Embryonic facial prominence (tissue), 1 donor: ENCODE results near the gene TMC6.
"Not testable (repeated sequence)": the region's sequence is repeated elsewhere in the genome, so short reads cannot be mapped to it uniquely, and the experiment has no call there.

ENCODE experiments used
- DNase-seq: peaks from one replicate; pipeline ENCODE4 v3.0.0-alpha.2; 2016; ENCODE audit errors: extremely low spot score

Gene TMC6

DNA sequence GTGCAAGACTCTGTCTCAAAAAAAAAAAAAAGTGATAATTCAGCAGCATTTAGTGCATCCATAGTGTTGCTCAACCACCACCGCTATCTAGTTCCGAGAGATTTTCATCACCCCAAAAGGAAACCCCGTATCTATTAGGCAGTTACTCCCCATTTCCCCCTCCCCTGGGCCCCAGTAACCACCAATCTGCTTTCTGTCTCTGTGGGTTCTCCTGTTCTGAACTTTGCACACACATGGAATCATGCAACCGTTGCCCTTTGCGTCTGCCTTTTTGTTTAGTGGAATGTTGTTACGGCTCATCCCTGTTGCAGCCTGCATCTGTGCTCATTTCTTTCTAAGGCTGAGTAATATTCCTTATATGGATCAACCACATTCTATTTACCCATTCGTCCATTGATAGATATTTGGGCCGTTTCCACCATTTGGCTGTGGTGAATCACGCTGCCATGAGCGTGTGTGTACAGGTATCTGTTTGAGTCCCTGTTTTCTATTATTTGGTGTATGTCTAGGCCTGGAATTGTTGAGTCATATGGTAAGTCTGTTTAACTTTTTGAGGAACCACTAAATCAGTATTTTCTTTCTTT, 31.1 kb upstream of the TMC6 start:
- no peak for DNase-seq

DNA sequence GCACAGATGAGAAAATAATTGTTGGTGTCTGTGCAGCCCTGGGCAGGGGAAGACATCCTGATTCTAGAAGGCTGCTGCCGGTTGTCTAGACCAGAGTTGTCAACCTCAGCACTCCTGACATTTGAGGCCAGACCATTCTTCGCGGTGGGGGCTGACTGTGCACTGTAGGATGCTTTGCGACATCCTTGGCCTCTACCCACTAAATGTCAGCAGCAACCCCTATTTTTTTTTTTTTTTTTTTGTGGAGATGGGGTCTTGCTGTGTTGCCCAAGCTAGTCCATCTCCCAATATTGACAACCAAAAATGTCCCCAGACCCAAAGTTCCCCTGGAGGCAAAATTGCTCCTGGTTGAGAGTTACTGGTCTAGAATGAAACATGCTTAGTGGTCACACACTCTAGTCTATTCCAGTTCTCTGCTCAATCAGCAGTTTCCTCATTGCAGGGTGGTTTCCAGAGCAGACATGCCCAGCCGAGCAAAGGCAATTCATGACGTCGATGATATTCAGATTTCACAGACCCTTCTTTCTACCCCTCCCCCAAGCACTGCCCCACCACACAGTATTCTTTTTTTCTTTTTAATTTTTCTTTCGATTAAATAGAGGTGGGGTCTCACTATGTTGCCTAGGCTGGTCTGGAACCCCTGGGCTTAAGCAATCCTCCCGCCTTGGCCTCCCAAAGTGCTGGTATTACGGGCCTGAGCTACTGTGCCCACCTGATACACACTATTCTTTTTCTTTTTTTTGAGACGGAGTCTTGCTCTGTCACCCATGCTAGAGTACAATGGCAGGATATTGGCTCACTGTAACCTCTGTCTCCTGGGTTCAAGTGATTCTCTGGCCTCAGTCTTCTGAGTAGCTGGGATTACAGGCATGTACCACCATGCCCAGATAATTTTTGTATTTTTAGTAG, 26.6 kb upstream of the TMC6 start:
- no peak for DNase-seq

DNA sequence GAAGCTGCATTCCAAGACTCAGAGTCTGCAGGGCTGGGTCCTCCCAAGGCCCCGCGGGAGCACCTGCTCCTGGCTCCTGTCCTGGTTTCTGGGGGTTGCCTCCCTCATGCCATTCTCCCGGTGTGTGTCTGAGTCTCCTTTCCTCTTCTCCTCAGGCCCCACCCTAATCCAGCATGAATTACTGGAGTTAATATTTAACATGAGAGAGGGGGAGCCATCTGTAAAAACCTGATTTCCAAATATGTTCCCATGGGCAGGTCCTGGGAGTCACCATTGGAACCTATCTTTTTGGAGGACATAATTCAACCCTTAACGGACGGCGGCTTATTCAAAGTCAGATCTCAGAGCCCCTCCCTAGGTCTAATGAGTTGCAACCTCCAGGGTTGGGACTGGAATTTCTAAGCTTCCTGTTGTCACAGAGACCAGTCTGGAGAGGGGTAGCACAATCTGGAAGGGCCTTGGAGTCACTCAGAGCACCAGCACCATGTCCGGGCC, 23.0 kb upstream of the TMC6 start:
- no peak for DNase-seq

DNA sequence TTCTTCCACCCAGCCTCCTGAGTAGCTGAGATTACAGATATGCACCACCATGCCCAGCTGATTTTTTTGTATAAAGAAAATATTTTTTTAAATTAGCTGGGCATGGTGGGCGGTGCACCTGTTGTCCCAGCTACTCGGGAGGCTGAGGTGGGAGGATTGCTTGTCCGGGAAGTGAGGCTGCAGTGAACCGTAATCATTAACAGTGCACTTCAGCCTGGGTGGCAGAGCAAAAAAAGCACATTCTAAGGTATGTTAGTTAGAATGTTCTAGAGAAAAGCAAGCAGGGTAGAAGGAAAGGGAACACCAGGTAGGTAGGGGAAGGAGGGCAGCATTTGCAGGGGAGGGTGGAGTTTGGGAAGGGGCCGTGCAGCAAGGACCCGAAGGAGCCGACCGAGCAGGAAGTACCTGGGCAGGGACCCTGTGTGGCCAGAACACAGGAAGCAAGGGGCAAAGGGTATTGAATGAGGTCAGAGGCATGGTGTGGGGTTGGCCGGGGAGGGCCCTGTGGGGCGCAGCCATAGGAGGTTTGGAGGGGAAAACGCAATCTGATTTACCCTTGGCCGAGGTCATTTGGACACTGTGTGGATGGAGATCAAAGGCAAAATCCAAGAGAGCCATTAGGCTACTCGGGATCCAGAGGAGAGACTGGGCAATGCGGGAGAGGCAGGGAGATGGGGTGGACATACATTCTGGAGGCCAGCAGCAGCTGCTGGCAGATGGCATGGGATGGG, 19.9 kb upstream of the TMC6 start:
- no peak for DNase-seq

DNA sequence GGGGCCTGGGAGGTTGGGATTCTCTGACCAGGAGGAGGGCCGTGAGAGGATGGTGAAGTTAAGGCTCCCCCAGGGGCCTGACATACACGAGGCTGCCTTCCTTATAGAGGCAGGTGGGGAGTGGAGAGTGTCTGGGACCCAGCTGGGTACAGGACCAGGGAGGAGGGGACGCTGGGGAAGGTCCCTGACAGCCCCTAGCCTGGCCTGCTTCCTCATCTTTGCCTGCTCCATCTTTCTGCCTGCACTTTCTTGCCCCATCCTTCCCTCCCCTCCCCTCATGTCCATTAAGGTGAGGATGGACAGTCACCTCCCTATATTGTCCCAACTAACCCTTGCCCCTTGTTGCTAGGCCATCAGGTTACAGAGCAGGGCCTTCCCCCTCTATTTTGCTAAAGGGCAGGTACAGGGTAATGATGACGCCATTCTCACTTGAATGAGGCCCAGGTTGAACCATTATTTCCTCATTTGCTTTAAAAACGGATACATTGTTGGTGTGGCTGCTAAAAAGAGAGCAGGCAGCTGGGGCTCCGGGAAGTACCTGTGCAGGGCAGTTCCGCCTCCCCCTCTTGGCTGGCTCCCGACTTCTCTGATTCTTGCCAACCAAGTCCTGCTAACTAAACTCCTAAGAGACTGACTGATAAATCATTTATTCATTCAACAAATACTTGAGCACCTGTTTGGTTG, 18.9 kb upstream of the TMC6 start:
- no peak for DNase-seq

DNA sequence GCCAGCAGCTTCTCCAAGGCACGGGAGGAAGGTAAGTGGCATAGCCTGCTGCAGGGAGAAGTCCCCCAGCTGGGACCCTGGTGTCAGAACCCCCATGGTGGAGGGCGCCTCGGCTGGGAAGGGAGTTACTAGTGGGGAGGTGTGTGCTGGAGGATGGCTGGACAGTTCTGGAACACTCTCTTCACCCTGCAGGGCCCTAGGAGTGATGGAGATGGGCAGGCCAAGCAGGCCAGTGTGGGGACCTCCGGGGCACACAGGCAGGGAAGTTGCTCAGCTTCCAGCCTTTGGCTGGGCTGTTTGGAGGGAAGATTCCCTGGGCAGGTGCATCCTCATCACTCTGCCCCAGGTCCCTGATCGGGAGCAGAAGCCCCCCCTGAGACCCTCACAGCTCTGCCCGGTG, 18.3 kb upstream of the TMC6 start:
- DNase-seq = no peak

DNA sequence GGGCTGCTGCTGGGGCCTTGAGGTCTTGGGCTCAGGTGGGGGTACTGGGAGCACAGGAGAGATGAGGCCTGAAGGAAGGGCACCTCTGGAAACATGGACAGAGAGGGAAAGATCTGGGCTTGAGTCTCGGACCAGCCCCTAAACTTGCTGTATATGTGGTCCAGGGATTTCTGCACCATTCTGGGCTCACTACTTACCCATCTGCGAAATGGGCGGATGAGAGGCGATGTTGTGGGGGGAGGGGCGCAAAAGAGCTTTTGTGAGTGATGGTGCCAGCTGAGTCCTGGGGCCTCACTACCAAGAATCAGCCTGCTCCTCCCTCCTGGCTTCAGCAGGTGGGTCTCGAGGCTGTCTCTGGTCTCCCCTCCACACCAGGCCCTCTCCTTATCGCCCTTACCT, 17.9 kb upstream of the TMC6 start:
- DNase-seq = no peak

DNA sequence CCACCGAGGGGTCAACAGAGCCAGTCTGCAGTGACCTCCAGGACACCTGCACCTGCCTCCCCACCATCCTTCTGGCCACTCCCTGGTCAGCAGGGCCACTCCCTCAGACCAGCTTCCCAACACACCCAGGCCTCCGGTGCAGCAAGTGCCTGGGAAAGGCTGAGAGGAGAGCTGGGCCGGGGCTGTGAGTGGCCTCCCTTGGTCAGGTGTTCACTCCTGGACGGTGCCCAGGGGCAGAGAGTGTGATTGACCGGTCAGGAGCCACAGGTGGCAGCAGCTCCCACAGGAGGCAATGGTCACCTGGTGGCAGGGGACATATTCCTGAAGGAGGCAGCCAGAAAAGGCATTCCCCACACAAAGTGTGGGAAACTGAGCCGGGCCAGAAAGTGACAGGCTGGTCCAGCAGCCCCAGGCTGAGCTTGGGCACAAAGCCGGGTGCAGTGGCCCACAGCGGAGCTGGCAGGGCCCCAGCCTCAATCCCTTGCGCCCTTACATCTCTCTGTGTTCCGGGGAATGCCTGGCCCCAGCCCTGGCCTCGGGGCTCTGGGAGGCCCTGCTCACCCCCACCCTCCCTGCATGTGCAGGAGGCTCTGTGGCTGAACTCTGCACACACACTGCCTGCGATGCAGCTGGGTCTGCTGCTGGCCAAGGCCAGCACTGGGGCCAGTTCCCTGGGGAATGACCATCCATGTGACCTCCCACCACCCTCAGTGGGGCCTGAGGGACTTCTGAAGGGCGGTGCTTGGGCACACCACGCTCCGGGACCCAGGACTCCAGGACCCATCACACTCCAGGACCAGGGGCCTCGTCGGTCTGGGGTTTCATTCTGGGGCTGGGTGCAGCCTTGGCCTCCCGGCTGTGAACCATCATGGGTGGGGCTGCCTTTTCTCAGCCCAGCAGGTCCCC, 16.4 kb upstream of the TMC6 start:
- no peak for DNase-seq

DNA sequence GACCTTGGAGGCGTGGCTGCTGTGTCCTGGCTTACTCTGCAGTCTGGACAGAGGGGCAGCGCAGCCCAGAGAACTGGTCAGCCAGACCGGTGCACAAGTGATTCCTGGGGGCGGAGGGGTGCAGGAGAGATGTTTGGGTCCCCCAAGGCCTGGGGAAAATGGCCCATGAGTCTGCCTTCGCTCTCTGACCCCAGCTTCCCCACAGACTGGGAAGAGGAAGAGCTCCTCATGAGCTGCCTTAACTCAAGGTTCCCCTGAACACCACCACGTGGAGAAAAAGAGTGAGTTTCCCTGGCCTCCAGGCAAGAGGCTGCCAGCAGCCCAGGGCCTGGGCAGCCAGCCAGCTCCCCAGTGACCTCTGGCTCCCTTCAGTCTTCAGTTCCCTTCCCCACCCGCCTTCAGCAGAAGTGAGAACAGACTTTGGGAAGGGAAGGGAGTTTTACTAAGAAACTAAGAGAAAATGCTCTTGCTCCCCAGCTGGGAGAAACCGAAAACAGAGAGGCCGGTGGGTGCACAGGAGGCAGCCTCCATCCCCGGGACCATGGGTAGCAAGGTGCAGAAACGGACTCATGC, 15.7 kb upstream of the TMC6 start:
- DNase-seq = no peak

DNA sequence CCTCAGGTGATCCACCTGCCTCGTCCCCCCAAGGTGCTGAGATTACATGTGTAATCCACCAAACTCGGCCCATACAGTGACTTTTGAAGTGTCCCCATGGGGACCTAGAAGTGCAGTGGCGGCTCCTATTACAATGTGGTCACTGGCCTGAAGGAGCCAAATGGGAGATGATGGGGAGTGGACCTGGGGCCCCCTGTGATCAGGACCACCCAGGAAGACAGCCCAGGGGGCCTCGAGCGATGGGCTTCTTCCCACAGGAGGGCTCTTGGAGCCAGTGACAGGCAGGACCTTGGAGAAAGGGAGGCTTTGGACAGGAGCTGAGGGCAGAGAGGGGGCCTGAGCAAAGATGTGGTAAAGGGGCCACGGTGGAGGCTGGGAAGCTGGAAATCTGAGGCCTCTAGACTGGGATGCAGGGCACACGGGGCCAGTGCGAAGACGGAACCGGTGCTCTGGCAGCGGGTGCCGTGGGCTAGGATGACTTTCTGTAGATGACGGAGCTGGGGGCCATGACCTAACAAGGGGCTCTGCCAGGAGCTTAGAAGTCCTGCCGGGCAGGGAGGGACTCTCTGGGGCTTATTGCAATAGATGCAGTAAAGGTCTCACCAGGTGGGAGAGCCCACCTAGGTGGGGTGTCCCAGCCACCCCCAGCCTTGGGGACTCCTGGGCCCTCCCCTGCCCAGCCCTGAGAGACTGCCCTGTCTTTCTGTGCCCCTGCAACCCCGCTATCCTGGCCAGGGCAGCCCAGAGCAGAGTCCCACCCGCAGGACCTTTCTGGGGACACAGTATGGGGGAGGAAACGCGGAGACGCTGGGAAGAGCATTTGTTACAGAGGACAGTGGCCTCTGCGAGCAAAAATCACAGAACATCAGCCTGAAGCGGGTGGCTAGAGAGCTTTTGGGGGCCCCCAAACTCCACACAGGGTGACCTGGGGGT, 14.9 kb upstream of the TMC6 start:
- DNase-seq = no peak

DNA sequence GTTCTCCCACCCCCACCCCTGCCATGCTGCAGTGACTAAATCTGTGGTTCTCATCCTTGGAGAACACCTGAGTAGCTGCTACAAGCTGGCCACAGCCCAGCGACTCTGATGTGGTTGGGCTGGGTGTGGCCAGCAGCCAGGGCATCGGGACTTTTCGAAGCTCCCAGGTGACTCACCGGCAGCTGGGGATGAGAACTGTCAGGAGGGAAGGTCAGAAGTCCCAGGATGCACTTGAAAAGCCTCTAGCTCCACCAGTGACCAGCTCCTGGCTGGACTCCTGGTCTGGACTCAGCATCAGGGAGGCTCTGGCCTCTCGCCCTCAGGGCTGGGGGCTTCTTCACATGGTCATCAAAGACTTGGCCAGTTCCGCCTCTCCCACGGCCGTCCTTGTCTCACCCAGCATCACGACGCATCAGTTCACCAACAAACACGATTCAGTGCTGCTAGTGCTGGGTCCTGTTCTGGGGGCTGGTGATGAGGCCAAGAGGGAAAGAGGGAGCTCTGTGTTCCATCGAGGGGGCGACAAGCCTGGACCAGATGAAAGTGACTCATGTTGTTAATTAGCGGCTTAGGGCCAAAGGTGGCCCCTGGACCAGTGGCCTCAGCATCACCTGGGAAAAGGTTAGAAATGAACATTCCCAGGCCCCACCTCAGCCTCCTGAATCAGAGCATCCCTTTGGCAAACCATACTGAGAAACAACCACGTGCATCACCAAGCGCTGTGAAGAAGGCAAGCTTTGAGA, 13.7 kb upstream of the TMC6 start:
- DNase-seq = no peak

DNA sequence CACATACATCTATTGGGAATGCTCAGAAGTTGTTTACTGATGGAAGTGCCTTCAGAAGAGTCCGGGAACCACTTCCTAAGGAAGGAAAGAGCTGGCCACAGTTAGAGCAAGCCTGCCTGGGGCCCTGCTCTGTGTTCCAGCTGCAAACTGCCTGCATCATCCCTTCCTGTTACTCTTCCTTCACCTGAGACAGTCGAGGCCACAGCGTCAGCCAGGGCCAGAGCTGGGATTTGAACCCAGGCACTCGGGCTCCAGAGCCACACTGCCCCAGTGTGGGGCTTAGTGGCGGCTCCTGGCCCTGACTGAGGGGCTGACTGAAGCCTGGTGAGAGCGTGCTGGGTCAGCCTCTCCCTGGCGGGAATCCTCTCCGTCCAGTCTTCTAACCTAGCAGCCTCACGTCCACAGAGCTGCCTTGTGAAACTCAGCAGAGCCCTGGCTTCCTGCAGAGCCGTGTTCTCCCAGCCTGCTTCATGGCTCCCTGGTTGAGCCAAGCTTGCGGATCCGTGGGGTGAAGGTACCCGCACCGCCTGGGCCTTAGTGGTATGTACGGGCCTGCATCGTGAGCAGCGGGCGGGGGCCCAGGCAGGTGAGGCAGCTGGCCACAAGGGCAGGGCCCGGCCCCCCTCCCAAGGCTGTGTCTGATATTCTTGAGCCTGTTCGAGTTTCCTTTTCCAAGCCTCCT, 13.0 kb upstream of the TMC6 start:
- DNase-seq = no peak

DNA sequence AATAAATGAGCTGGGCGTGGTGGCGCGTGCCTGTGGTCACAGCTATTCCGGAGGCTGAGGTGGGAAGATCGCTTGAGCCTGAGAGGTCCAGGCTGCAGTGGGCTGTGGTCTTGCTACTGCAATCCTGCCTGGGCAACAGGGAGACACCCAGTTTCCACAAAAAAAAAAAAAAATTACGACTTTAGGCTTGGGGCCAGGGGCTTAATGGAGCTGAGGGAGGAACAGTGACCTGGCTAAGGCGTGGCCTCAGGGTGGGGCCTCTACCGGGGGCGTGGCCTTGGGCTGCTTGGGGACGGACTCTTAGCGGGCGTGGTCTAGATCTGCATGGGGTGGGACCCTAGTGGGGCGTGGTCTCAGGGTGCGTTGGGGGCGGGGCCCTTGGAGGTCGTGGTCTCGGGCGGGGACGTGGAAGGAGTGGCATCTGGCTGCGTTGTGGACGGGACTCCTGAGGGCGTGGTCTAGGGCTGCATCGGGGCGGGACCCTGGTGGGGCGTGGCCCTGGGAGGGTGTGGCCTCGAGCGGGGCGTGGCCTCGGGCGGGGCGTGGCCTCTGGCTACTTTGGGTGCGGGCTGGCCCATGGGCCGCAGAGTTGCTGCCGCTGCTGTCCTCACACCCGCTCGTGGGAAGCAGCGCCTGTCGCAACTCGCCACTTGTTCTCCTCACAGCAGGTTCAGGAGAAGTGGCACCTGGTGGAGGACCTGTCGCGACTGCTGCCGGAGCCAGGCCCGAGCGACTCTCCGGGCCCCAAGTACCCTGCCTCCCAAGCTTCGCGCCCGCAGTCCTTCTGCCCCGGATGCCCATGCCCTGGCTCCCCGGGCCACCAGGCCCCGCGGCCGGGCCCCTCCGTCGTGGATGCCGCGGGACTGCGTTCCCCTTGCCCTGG, 11.9 kb upstream of the TMC6 start:
- DNase-seq = no peak

DNA sequence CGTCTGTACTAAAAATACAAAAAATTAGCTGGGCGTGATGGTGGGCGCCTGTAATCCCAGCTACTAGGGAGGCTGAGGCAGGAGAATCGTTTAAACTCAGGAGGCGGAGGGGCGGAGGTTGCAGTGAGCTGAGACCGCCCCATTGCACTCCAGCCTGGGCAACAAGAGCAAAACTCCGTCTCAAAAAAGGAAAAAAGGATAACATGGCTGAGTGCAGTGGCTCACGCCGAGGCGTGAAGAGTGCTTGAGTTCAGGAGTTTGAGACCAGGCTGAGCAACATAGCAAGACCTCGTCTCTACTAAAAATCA, 11.3 kb upstream of the TMC6 start:
- not testable (repeated sequence) for DNase-seq

DNA sequence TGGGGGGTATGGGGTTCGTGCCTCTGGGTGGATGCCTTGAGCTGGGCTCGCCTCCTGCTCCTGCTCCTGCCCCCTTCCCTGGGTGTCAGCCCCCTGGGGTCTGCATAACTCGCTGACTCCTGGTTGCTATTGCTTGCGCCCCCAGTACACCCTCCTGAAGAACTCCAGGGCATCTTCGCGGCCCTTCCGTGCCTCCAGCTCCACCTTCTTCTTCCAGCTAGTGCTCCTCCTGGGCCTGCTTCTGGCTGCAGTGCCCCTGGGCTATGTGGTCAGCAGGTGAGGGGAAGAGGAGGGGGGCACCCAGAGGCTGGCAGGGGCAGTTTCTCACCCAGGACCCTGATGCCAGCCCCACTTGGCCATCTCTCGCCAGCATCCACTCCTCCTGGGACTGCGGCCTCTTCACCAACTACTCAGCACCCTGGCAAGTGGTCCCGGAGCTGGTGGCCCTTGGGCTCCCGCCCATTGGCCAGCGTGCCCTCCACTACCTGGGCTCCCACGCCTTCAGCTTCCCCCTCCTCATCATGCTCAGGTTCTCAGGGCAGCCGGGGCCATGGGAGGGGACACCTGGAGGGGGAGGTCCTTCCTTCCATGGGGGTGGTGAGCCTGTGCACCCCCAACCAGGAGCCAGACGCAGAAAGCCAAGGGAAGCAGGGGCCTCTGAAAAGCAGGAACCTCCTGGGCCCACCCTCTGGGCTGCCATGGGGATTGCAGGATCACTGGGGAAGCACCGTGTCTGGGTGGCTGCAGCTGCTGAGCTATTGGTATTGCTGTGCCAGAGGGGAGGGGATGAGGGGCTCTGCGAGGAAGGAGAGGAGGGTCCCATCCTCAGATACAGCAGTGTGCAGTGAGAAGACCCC, 9.9 kb upstream of the TMC6 start:
- DNase-seq = no peak
